Endodermal cell (in vitro differentiated cells): ENCODE measurements around the gene TTC7B. TPM values are rescaled to one million over a fixed set of nuclear protein-coding genes. Genes with fewer than 3 reads are reported as not detected.

Experiments used
- DNase-seq: peaks from one replicate; pipeline ENCODE4 v3.0.0-alpha.2; 2017
- H3K27ac ChIP-seq: 2 replicates; pipeline ENCODE4 v1.5.1; 2013; ENCODE audit warnings: mild to moderate bottlenecking, low read depth, low read length, moderate library complexity
- H3K27me3 ChIP-seq: 2 replicates; pipeline ENCODE4 v1.6.1; 2013; ENCODE audit warnings: mild to moderate bottlenecking, low read length, moderate library complexity; ENCODE audit not compliant: insufficient read depth, control insufficient read depth, poor library complexity, severe bottlenecking
- H3K36me3 ChIP-seq: 2 replicates; pipeline ENCODE4 v1.7.0; 2013; ENCODE audit warnings: mild to moderate bottlenecking, low read length, moderate library complexity; ENCODE audit not compliant: control insufficient read depth, insufficient read depth
- H3K4me1 ChIP-seq: one replicate; pipeline ENCODE4 v1.7.0; 2013; ENCODE audit warnings: low read length; ENCODE audit not compliant: control insufficient read depth, insufficient read depth
- H3K4me3 ChIP-seq: 2 replicates; pipeline ENCODE4 v1.5.1; 2013; ENCODE audit warnings: mild to moderate bottlenecking, low read length, moderate library complexity
- H3K9ac ChIP-seq: 2 replicates; pipeline ENCODE4 v1.6.1; 2013; ENCODE audit warnings: mild to moderate bottlenecking, low read length, moderate library complexity; ENCODE audit not compliant: poor library complexity, severe bottlenecking; ENCODE audit errors: extremely low read depth
- H3K9me3 ChIP-seq: 2 replicates; pipeline ENCODE4 v1.6.1; 2013; ENCODE audit warnings: mild to moderate bottlenecking, low read length, moderate library complexity; ENCODE audit not compliant: control insufficient read depth
- H3K27ac Mint-ChIP-seq: 2 replicates; pipeline ENCODE4 v1.8.0; 2020; ENCODE audit warnings: mixed read lengths
- H3K27me3 Mint-ChIP-seq: 2 replicates; pipeline ENCODE4 v1.8.0; 2021; ENCODE audit warnings: mild to moderate bottlenecking, mixed read lengths; ENCODE audit not compliant: insufficient read depth
- H3K36me3 Mint-ChIP-seq: 2 replicates; pipeline ENCODE4 v1.8.0; 2020; ENCODE audit warnings: low read depth, mixed read lengths
- H3K4me1 Mint-ChIP-seq: 2 replicates; pipeline ENCODE4 v1.8.0; 2020; ENCODE audit warnings: mixed read lengths
- H3K4me3 Mint-ChIP-seq: 2 replicates; pipeline ENCODE4 v1.8.0; 2020; ENCODE audit warnings: mild to moderate bottlenecking, moderate library complexity, mixed read lengths
- H3K9me3 Mint-ChIP-seq: 2 replicates; pipeline ENCODE4 v1.8.0; 2020; ENCODE audit warnings: mild to moderate bottlenecking, mixed read lengths
- CTCF ChIP-seq: fragments of 200-600 bp; sonication (generic); conservative IDR thresholded peaks from 2 replicates; pipeline ENCODE4 v1.5.0; 2021; ENCODE audit warnings: antibody characterized with exemption, mild to moderate bottlenecking
- WGBS, 2 experiments: methylation state at CpG; one replicate each; pipeline versions ENCODE4 v1.1.5 to v1.1.7; 2013; ENCODE audit warnings: missing lambda C conversion rate in 2 of 2, mixed read lengths in 1 of 2; ENCODE audit not compliant: insufficient coverage in 1 of 2, insufficient read length in 1 of 2; 5-methylcytosine and 5-hydroxymethylcytosine counted together
- total RNA-seq, 2 donors: library from RNA; stranded (reverse); fragmentation: NEBNext Ultra II Directional in 1 of 2; extraction: Animal tissue kit (Norgen Biotek cat#: 25700) in 1 of 2; gene quantifications; 2 replicates in 1 of 2; 3 replicates in 1 of 2; pipeline ENCODE4 v1.2.1, GENCODE V29; 2021

The TTC7B gene
- total RNA-seq, 2 donors from 2014 or later = 51.3 to 62.6 TPM

- Histone ChIP-seq H3K36me3 (no peaks in the 10 kb centered on the region), H3K27me3 (no peaks in the 10 kb centered on the region), H3K9me3 (no peaks in the 10 kb centered on the region), H3K27ac (no peak overlapping the region), H3K4me1 (no peaks in the 10 kb centered on the region), H3K4me3 (no peak overlapping the region), H3K9ac (no peak overlapping the region)
- Mint-ChIP-seq H3K36me3 (no peaks in the 10 kb centered on the region), H3K4me1 (peaks cover 3% of the 10 kb centered on the region), H3K27ac (no peak overlapping the region), H3K27me3 (peaks cover 3% of the 10 kb centered on the region), H3K4me3 (no peak overlapping the region), H3K9me3 (no peaks in the 10 kb centered on the region)
- no peak for DNase-seq
- WGBS, 2 experiments = 93 to 95% methylated on average over 2 to 3 of the region's 3 CpGs
- no peak for TF ChIP-seq CTCF
Observed at GRCh38 chr14:90490720-90491050, 325.5 kb downstream of the TTC7B start.

GRCh38 chr14:90489916-90490719 is 326.1 kb downstream of the TTC7B start:
- peaks cover 1% of the 10 kb centered on the region for H3K27me3 Mint-ChIP-seq
- H3K4me1 Mint-ChIP-seq = peaks cover 3% of the 10 kb centered on the region
- H3K4me3 Mint-ChIP-seq = no peak overlapping the region
- no peaks in the 10 kb centered on the region for H3K9me3 ChIP-seq
- H3K4me3 ChIP-seq = no peak overlapping the region
- H3K9me3 Mint-ChIP-seq = no peaks in the 10 kb centered on the region
- no peaks in the 10 kb centered on the region for H3K36me3 Mint-ChIP-seq
- H3K27ac ChIP-seq = no peak overlapping the region
- no peaks in the 10 kb centered on the region for H3K36me3 ChIP-seq
- no peak overlapping the region for H3K9ac ChIP-seq
- H3K27ac Mint-ChIP-seq = no peak overlapping the region
- no peak for DNase-seq
- 91 to 94% methylated on average over 7 to 8 of the region's 8 CpGs for WGBS, 2 experiments
- H3K4me1 ChIP-seq = no peaks in the 10 kb centered on the region
- no peaks in the 10 kb centered on the region for H3K27me3 ChIP-seq
- TF ChIP-seq CTCF = no peak

- Mint-ChIP-seq H3K9me3 (no peaks in the 10 kb centered on the region), H3K4me3 (no peak overlapping the region), H3K36me3 (no peaks in the 10 kb centered on the region), H3K27me3 (peaks cover 1% of the 10 kb centered on the region), H3K4me1 (peaks cover 3% of the 10 kb centered on the region), H3K27ac (no peak overlapping the region)
- H3K9me3 ChIP-seq = no peaks in the 10 kb centered on the region
- 83 to 88% methylated on average over 1 to 4 of the region's 4 CpGs for WGBS, 2 experiments
- no peaks in the 10 kb centered on the region for H3K4me1 ChIP-seq
- H3K4me3 ChIP-seq = no peak overlapping the region
- H3K27me3 ChIP-seq = no peaks in the 10 kb centered on the region
- DNase-seq = no peak
- no peak overlapping the region for H3K9ac ChIP-seq
- H3K36me3 ChIP-seq = no peaks in the 10 kb centered on the region
- no peak for TF ChIP-seq CTCF
- H3K27ac ChIP-seq = no peak overlapping the region
Observed at GRCh38 chr14:90489306-90489705, 326.9 kb downstream of the TTC7B start.
